NCI-H226 (cell line): Measurements from ENCODE around the gene ZDHHC9.

Source experiments
- DNase-seq: peaks from one replicate; pipeline ENCODE4 v3.0.0-alpha.2; 2015

The ZDHHC9 gene

GRCh38 chrX:129818123-129818522 is 25.6 kb downstream of the ZDHHC9 start:
- no peak for DNase-seq

GRCh38 chrX:129813662-129814368 is 29.9 kb downstream of the ZDHHC9 start:
- no peak for DNase-seq

GRCh38 chrX:129808829-129809796 is 34.6 kb downstream of the ZDHHC9 start:
- DNase-seq: peak; percentile 30

GRCh38 chrX:129808158-129808828 is 35.4 kb downstream of the ZDHHC9 start:
- no peak for DNase-seq

- no peak for DNase-seq
These were observed 38.9 kb downstream of the ZDHHC9 start for GRCh38 chrX:129804806-129805205.

GRCh38 chrX:129802863-129803262 is 40.8 kb downstream of the ZDHHC9 start:
- no peak for DNase-seq

GRCh38 chrX:129800186-129800585 is 43.5 kb downstream of the ZDHHC9 start:
- no peak for DNase-seq

- no peak for DNase-seq
These were observed 44.8 kb downstream of the ZDHHC9 start for GRCh38 chrX:129798888-129799287.

- DNase-seq: no peak
These were observed 45.2 kb downstream of the ZDHHC9 start for GRCh38 chrX:129798456-129798855.

GRCh38 chrX:129797251-129797906 is 46.3 kb downstream of the ZDHHC9 start:
- no peak for DNase-seq

GRCh38 chrX:129795584-129795983 is 48.1 kb downstream of the ZDHHC9 start:
- no peak for DNase-seq

GRCh38 chrX:129793604-129794191 is 50.0 kb downstream of the ZDHHC9 start:
- no peak for DNase-seq

- no peak for DNase-seq
These were observed 50.9 kb downstream of the ZDHHC9 start for GRCh38 chrX:129792586-129793291.

GRCh38 chrX:129791961-129792570 is 51.6 kb downstream of the ZDHHC9 start:
- no peak for DNase-seq

- no peak for DNase-seq
These were observed 52.4 kb downstream of the ZDHHC9 start for GRCh38 chrX:129791336-129791735.

GRCh38 chrX:129790808-129791207 is 52.9 kb downstream of the ZDHHC9 start:
- no peak for DNase-seq

- no peak for DNase-seq
These were observed 53.5 kb downstream of the ZDHHC9 start for GRCh38 chrX:129790146-129790545.

GRCh38 chrX:129788527-129788926 is 55.2 kb downstream of the ZDHHC9 start:
- no peak for DNase-seq

GRCh38 chrX:129787336-129788055 is 56.2 kb downstream of the ZDHHC9 start:
- no peak for DNase-seq

- DNase-seq: no peak
These were observed 57.5 kb downstream of the ZDHHC9 start for GRCh38 chrX:129786210-129786651.
